GM19099 (cell line): ENCODE data around the gene SERPING1.

Experiments
- POLR2A ChIP-seq: IDR thresholded peaks from 3 replicates; pipeline ENCODE4 v1.6.1; 2011; ENCODE audit warnings: low read depth; ENCODE audit not compliant: insufficient read length; ENCODE audit errors: extremely low read depth

SERPING1 gene

DNA sequence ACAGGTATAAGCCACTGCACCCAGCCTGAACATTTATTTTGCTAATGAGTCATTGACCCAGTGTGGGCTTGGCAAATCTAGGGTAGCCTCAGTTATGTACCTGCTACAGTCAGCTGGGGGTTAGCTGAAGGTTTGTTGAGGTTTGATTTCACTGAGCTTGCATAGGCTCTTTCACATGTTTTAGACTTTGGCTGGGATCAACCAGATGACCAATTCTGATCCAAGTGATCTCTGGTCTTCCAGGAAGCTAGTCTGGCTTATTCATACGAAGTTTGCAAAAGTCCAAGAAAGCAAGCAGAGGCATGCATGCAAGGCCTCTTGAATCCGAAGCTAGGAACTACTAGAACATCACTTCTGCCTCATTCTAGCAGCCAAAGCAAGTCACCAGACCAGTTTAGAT lies 21.0 kb downstream of the SERPING1 start:
- no peak for TF ChIP-seq POLR2A

DNA sequence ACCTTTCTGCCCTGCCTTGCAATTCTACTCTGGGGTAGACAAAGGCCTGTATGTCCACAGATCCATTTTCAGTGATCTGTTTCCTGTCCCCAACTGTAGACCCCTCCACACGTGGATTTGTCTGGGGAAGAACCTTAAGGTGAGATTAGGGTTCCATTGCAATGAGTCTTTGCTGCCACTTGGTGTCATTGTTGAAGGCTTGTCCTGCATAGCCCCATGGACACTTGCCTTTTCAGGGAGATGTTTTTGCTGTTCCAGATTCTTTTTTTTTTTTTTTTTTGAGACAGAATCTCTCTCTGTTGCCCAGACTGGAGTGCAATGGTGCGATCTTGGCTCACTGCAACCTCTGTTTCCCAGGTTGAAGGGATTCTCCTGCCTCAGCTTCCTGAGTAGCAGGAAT lies 21.8 kb downstream of the SERPING1 start:
- no peak for TF ChIP-seq POLR2A

DNA sequence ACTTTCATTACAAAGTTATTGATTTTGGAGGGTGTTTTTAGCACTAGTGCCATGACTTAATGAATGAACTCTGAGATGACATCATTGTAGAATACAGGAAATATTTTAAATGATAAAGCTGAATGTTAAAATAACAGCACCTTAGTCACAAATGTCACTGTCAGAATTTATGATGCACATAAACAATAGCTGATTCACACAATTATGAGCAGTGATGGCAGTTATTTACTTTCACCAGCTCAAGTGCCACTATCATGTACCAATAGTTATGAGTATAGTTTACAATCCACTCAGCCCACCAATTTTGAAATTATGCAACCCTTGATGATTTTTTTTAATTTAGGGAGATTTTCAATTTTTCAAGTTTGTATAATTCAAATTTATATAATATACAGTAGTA lies 23.0 kb downstream of the SERPING1 start:
- no peak for TF ChIP-seq POLR2A

DNA sequence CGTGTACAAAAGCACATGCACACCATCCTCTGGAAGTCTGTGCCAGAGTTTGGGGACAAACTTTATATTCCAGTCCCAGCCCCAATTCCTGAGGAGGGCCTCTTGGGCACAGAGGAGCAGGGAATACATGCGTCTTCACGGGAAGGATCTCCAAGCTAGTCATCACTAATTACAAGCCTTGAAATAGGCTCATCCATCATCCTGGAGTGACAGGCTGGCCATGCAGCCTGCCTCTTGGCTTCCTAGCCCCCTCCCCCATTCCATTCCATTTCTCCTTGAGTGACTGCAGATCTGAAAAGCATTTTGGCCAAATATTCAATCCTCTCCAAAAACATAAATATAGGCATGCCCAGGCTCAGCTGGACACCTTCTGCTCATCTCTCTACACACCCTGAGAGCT lies 24.8 kb downstream of the SERPING1 start:
- no peak for TF ChIP-seq POLR2A

DNA sequence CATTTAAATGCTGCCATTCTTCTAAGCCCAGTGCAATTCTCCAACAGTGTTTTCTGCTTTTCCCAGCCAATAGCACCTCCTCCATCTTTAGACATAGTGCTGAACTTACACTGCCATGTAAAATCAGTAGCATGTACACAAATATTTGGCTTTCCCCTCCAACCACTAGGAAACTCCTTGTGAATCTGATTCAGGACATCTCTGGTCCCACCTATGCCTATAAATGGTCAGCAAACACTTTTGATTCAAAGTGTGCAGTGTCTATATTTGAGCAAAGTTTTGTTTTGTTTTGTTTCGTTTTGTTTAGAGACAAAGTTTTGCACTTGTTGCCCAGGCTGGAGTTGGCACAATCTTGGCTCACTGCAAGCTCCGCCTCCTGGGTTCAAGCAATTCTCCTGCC lies 27.4 kb downstream of the SERPING1 start:
- TF ChIP-seq POLR2A, result no peak

DNA sequence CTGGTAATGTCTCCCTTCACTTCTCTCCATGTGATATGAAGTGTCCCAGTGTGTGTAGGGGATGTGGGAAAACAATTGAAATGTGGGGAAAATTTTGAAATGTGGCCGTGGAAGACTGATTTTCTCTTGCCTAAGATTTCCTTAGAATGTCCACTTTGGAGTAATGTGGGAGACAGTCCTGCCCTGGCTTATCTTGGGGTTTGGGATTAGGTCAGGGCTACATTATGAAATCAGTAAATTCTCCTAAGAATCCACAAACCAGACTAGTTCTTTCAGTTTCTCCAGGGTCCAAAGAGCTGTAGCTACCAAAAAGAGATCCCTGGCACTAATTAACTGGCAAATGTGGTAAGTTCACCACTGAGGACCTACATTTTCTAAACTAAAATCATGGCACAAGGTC lies 29.4 kb downstream of the SERPING1 start:
- TF ChIP-seq POLR2A, result no peak

DNA sequence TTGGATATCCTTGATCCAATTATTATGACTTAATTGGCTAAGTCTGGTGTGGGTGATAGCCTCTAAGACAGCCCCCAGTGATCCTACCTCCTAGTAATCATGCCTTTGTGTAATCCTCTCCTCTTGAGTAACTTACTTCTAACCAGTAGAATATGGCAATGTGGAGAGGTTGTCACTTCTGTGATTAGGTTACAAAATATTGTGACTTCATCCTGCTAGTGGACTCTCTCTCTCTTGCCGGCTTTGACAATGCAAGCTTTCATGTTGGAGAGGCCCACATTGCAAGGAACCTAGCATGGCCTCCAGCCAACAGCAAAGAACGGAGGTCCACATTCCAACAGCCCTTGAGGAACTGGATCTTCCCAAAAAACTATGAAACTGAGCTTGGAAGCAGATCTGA lies 32.7 kb downstream of the SERPING1 start:
- TF ChIP-seq POLR2A, result no peak

DNA sequence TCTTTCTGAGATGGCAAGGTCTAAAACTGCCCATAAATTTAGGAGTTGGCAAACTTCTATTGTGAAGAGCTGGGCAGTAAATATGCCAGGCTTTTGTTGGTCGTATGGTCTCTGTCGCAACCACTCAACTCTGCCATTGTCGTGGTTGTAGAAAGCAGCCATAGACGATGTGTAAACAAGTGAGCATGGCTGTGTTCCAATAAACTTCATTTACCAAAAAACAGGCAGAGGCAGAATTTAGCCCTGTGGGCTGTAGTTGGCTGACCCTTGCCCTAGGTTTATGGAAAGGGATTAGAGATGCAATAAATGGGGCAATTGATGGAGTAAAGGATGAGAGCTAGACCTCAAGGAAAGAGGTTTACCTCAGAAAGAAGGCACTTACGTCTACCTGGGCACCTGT lies 34.6 kb downstream of the SERPING1 start:
- no peak for TF ChIP-seq POLR2A

DNA sequence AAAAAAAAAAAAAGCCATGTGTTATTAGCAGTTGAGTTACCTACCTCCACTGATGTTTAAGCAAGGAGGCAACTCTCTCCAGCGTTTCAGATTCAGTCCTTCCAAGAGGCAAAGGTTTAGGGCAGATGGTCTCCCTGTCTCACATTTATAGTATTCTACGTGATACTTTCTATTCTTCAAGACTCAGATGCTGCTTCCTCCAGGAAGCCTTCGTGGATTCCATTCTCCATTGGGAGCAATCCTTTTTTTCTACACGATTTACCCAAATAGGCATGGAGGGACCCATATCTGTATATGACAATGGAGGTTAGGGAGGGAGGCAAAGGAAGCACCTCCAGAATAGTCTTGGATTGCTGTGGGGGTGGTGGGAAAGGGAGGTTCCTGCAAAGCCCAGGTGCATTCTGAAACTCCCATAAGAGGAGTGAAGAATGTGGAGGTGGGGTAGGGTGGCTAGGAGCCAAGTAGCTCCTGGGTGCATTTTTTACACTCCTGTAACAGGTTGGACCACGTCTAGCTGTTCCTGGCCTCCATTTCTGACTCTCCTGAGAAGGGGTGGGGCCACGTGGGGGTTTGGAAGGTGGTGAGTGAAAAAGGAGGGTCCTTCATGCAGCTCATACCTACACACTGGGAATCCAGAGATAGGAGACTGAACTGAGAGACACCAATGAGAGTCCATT lies 36.0 kb downstream of the SERPING1 start:
- no peak for TF ChIP-seq POLR2A

DNA sequence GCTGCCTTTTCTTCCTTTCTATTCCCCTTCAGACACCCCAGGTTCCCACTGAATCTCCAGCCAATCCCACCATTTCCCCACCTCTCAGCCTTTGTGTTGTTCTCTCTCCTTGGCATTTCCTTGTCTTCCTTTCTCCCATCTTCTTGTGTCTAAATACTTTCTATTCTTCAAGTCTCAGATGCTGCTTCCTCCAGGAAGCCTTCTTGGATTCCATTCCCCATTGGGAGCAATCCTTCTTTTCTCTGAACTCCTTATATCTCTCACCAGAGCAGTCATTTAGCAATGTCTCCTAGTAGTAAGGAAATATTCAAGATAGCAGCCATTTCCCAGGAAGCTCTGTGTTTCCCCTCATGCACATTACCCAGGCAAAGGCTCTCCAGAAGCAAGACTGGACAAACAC lies 36.8 kb downstream of the SERPING1 start:
- no peak for TF ChIP-seq POLR2A

DNA sequence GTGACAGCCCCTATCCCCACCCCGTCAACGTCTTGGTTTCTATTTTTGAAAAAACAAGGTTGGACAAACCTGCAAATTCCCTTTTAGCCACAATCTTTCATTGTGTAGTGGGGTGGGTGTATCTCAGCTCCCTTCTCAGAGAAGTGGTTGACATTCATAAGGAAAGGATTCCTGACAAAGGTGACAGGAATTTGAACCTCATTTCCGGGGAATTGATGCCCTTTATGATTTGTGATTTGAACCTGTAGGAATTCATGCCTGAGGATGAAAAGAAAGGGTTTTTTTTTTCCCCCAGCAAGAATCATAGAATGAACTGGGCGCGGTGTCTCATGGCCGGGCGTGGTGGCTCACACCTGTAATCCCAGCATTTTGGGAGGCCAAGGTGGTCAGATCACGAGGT lies 37.8 kb downstream of the SERPING1 start:
- TF ChIP-seq POLR2A, result no peak

DNA sequence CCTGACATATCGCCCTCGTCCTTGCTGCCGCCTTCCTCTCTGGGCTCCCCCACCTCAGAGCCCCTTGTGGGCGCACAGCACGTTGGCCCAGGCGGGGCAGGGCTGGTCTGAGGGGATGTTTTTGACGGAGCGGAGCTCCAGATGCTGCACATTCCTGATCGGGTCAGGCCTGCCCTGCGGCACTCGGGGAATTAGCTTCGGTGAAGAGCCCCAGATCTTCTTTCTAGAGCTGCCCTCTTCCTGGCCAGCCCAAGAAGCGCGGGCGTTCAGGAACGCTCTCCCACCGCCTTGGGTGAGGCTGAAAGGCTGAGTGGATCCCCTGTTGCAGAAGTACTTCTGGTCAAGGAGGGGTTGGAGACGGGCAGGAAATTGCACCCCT lies 40.1 kb downstream of the SERPING1 start:
- TF ChIP-seq POLR2A, result no peak

DNA sequence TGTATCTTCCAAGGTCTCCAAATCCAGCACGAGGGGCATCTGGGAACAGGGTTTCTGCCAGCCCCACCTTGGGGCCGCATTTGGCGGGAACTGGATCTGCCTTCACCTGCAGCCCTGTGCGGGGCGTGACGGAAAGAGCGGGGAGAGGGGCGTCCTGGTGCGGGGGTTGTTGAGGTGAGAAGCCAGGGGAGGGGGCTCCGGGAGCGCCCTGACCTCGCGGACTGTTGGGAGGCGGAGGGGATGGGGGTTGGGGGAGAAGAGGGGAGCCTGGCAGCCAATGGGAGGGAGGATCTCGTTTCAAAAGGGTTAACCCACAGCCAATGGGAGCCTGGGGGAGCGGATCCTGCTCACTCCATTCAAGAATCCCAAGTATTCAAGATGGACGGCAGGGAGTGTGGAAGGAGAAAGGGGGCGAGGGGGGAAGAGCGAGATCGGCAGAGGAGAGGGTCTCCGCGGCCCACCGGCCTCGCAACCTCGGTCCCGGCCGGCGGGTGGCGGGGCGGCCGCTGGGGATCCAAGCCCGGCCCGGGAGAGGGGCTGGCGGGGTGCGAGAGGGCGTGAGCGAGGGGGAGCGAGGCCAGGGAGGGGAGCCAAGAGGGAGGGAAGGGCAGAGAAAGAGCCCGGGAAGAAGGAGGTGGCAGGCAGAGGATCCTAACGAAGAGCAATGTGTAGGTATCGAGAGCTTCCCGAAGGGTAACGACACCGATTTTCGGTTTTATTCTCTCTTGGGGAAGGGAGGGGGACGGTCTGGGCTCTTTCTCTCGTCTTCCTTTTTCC lies 40.7 kb downstream of the SERPING1 start:
- TF ChIP-seq POLR2A, result no peak

DNA sequence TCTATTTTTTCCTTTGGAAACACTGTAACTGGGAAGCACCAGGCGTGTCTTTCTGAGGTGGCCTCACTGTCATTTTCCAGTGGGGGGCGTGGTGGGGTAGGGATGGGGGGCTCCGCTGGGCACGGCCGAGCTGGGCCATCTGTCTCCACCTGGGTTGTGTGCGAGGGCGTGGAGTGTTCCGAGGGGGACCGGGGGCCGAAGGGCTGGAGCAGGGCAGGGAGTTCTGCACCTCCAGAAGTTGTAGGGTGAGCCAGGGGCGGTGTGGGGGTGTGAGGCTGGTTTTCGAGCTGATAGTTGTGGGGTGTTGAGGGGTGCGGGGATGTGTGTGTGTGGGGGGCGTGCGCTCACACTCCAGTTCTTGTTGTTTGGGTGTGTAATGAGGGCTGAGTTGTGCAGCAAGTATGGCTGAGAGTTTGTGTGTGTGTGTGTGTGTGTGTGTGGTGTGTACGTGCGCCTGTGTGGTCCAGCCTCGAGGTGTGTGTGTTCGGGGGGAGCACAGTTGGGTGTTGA lies 41.4 kb downstream of the SERPING1 start:
- no peak for TF ChIP-seq POLR2A

DNA sequence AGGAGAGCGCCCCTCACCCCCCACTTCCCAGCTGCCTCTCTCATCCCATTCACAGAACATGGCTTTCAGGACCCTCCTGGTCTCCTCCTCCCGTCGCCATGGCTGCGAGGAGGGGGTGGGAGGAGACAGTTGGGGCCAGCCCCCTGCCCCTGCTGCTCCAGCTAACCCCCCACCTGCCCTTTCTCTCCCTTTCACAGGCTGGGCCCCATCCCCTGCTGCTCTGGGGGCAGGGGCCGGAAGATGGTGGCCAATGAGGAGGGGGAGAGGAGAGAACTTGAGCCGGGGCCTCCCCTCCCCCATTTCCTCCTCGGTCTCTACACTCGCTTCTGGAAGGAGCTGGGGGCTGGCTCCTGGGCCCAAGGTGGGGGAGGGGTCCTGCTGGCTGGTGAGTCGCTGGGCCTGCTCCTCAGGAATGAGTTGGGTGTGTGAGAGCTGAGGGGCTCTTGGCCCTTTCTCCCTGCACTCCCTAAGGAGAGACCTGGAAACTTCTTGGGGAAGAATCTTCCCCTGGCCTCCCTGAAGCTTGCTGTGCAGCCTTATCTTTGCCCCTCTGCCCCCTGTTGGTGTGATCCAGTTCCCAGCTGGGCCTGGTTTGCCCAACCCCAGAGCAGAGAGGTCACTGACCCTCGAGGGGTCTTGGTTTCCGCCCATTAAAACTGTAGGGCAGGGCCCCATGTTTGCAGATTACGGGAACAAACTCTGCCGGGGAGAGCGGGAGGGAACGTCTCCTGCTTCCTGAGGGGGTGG lies 42.0 kb downstream of the SERPING1 start:
- TF ChIP-seq POLR2A, result no peak
